Karpas-422 (cell line): ENCODE data around the gene SPOCD1. TPM values are rescaled to one million over a fixed set of nuclear protein-coding genes. Genes with fewer than 3 reads are reported as not detected.
A peak's percentile ranks its signal among the peaks of the same experiment; 100 is the strongest.

Experiments
- DNase-seq: peaks from one replicate; pipeline ENCODE4 v3.0.0-alpha.2; 2015
- H2AFZ ChIP-seq: fragments of 200-600 bp; sonication (generic); 2 replicates; pipeline ENCODE4 v1.6.1; 2014; ENCODE audit warnings: antibody characterized with exemption, low read length, mixed read lengths
- H3K27ac ChIP-seq: fragments of 200-600 bp; sonication (generic); 2 replicates; pipeline ENCODE4 v1.5.1; 2014; ENCODE audit warnings: mild to moderate bottlenecking, low read length, moderate library complexity
- H3K27me3 ChIP-seq: fragments of 200-600 bp; sonication (generic); 2 replicates; pipeline ENCODE4 v1.6.1; 2014; ENCODE audit warnings: low read length, mixed read lengths
- H3K36me3 ChIP-seq: fragments of 200-600 bp; sonication (generic); 2 replicates; pipeline ENCODE4 v1.6.1; 2014; ENCODE audit warnings: low read length, mixed read lengths; ENCODE audit not compliant: insufficient read depth
- H3K4me1 ChIP-seq: fragments of 200-600 bp; sonication (generic); 2 replicates; pipeline ENCODE4 v1.6.1; 2014; ENCODE audit warnings: mild to moderate bottlenecking, low read length, mixed read lengths
- H3K4me2 ChIP-seq: fragments of 200-600 bp; sonication (generic); 2 replicates; pipeline ENCODE4 v1.6.1; 2014; ENCODE audit warnings: low read length, low read depth, mild to moderate bottlenecking; ENCODE audit not compliant: poor library complexity, severe bottlenecking
- H3K4me3 ChIP-seq: fragments of 200-600 bp; sonication (generic); 2 replicates; pipeline ENCODE4 v1.5.1; 2014; ENCODE audit warnings: mild to moderate bottlenecking, antibody characterized with exemption, low read length, mixed read lengths
- H3K79me2 ChIP-seq: fragments of 200-600 bp; sonication (generic); 2 replicates; pipeline ENCODE4 v1.6.1; 2014; ENCODE audit warnings: mild to moderate bottlenecking, low read length, mixed read lengths
- H3K9ac ChIP-seq: fragments of 200-600 bp; sonication (generic); 2 replicates; pipeline ENCODE4 v1.6.0; 2014; ENCODE audit warnings: low read length
- H3K9me2 ChIP-seq: fragments of 200-600 bp; sonication (generic), shearing (Covaris generic); replicated peaks from 2 replicates; pipeline ENCODE4 v1.6.0; 2014; ENCODE audit warnings: mild to moderate bottlenecking, low read length, moderate library complexity; ENCODE audit not compliant: insufficient read depth
- H3K9me3 ChIP-seq: fragments of 300-700, 200-600 bp; sonication (generic); 2 replicates; pipeline ENCODE4 v1.6.1; 2014; ENCODE audit warnings: low read length, mixed read lengths
- H4K20me1 ChIP-seq: fragments of 200-600 bp; sonication (generic); 2 replicates; pipeline ENCODE4 v1.6.1; 2014; ENCODE audit warnings: mild to moderate bottlenecking, antibody characterized with exemption, low read length, low read depth; ENCODE audit not compliant: insufficient read depth
- total RNA-seq: library from RNA; depleted of rRNA; stranded (reverse); fragments of >200 nt; shearing (Covaris generic); gene quantifications from 2 replicates; pipeline ENCODE4 v1.2.3, GENCODE V29; 2014; ENCODE audit warnings: low replicate concordance

Gene SPOCD1
- total RNA-seq, 1 experiment from 2014 or later, result not detected

GRCh38 chr1:31835415-31835814 lies 19.6 kb upstream of the SPOCD1 start:
- Histone ChIP-seq H3K9me2 (no peaks in the 10 kb centered on the region), H3K4me3 (no peak overlapping the region), H3K4me1 (no peaks in the 10 kb centered on the region), H3K36me3 (no peaks in the 10 kb centered on the region), H3K27ac (no peak overlapping the region), H3K4me2 (no peak overlapping the region), H4K20me1 (no peaks in the 10 kb centered on the region), H3K27me3 (no peaks in the 10 kb centered on the region), H3K9me3 (no peaks in the 10 kb centered on the region), H3K9ac (no peak overlapping the region), H2AFZ (no peak overlapping the region), H3K79me2 (no peaks in the 10 kb centered on the region)
- no peak for DNase-seq

GRCh38 chr1:31834501-31834900 lies 18.7 kb upstream of the SPOCD1 start:
- Histone ChIP-seq H4K20me1 (no peaks in the 10 kb centered on the region), H3K4me1 (no peaks in the 10 kb centered on the region), H3K27ac (no peak overlapping the region), H3K9me2 (no peaks in the 10 kb centered on the region), H3K4me3 (no peak overlapping the region), H3K27me3 (no peaks in the 10 kb centered on the region), H3K4me2 (no peak overlapping the region), H2AFZ (no peak overlapping the region), H3K9me3 (no peaks in the 10 kb centered on the region), H3K36me3 (no peaks in the 10 kb centered on the region), H3K9ac (no peak overlapping the region), H3K79me2 (no peaks in the 10 kb centered on the region)
- DNase-seq, result peak; percentile 71

- Histone ChIP-seq H3K27ac (no peak overlapping the region), H3K27me3 (no peaks in the 10 kb centered on the region), H3K4me1 (peaks cover 10% of the 10 kb centered on the region), H3K4me2 (no peak overlapping the region), H3K9me2 (no peaks in the 10 kb centered on the region), H3K79me2 (no peaks in the 10 kb centered on the region), H2AFZ (no peak overlapping the region), H3K36me3 (no peaks in the 10 kb centered on the region), H4K20me1 (no peaks in the 10 kb centered on the region), H3K9me3 (no peaks in the 10 kb centered on the region), H3K9ac (no peak overlapping the region), H3K4me3 (no peak overlapping the region)
- DNase-seq, result no peak
Measured at GRCh38 chr1:31831397-31832378, 15.9 kb upstream of the SPOCD1 start.

GRCh38 chr1:31830511-31830910 lies 14.7 kb upstream of the SPOCD1 start:
- Histone ChIP-seq H3K27me3 (no peaks in the 10 kb centered on the region), H3K4me1 (peaks cover 10% of the 10 kb centered on the region), H3K79me2 (no peaks in the 10 kb centered on the region), H3K36me3 (no peaks in the 10 kb centered on the region), H4K20me1 (no peaks in the 10 kb centered on the region), H3K4me3 (no peak overlapping the region), H3K9ac (no peak overlapping the region), H2AFZ (no peak overlapping the region), H3K9me3 (no peaks in the 10 kb centered on the region), H3K4me2 (no peak overlapping the region), H3K9me2 (no peaks in the 10 kb centered on the region), H3K27ac (no peak overlapping the region)
- no peak for DNase-seq

- Histone ChIP-seq H3K9ac (no peak overlapping the region), H3K9me3 (no peaks in the 10 kb centered on the region), H4K20me1 (no peaks in the 10 kb centered on the region), H3K27ac (no peak overlapping the region), H3K79me2 (no peaks in the 10 kb centered on the region), H3K27me3 (no peaks in the 10 kb centered on the region), H3K4me3 (no peak overlapping the region), H2AFZ (no peak overlapping the region), H3K4me2 (no peak overlapping the region), H3K9me2 (no peaks in the 10 kb centered on the region), H3K4me1 (peaks cover 10% of the 10 kb centered on the region), H3K36me3 (no peaks in the 10 kb centered on the region)
- no peak for DNase-seq
Measured at GRCh38 chr1:31830065-31830464, 14.2 kb upstream of the SPOCD1 start.

- Histone ChIP-seq H3K4me1 (peaks cover 10% of the 10 kb centered on the region), H3K9ac (no peak overlapping the region), H3K79me2 (no peaks in the 10 kb centered on the region), H3K27ac (no peak overlapping the region), H3K36me3 (no peaks in the 10 kb centered on the region), H3K9me2 (no peaks in the 10 kb centered on the region), H3K27me3 (no peaks in the 10 kb centered on the region), H3K9me3 (no peaks in the 10 kb centered on the region), H3K4me3 (no peak overlapping the region), H4K20me1 (no peaks in the 10 kb centered on the region), H3K4me2 (no peak overlapping the region), H2AFZ (no peak overlapping the region)
- no peak for DNase-seq
Measured at GRCh38 chr1:31828926-31829690, 13.3 kb upstream of the SPOCD1 start.

- no peaks in the 10 kb centered on the region for H4K20me1 ChIP-seq
- no peak overlapping the region for H3K4me2 ChIP-seq
- DNase-seq, result no peak
- H3K9ac ChIP-seq, result no peak overlapping the region
- H3K9me3 ChIP-seq, result no peaks in the 10 kb centered on the region
- H3K4me3 ChIP-seq, result no peak overlapping the region
- H2AFZ ChIP-seq, result no peak overlapping the region
- H3K27ac ChIP-seq, result no peak overlapping the region
- H3K9me2 ChIP-seq, result no peaks in the 10 kb centered on the region
- H3K79me2 ChIP-seq, result no peaks in the 10 kb centered on the region
- H3K36me3 ChIP-seq, result no peaks in the 10 kb centered on the region
- no peaks in the 10 kb centered on the region for H3K27me3 ChIP-seq
- peaks cover 10% of the 10 kb centered on the region for H3K4me1 ChIP-seq
Measured at GRCh38 chr1:31828341-31828740, 12.5 kb upstream of the SPOCD1 start.

GRCh38 chr1:31823780-31824179 lies 8.0 kb upstream of the SPOCD1 start:
- Histone ChIP-seq H3K36me3 (no peaks in the 10 kb centered on the region), H3K27me3 (no peaks in the 10 kb centered on the region), H3K27ac (no peak overlapping the region), H2AFZ (no peak overlapping the region), H3K9me3 (no peaks in the 10 kb centered on the region), H4K20me1 (no peaks in the 10 kb centered on the region), H3K9ac (no peak overlapping the region), H3K4me2 (no peak overlapping the region), H3K79me2 (no peaks in the 10 kb centered on the region), H3K4me3 (no peak overlapping the region), H3K9me2 (no peaks in the 10 kb centered on the region), H3K4me1 (peaks cover 15% of the 10 kb centered on the region)
- no peak for DNase-seq
